ENCODE data around the gene BCL2L2. TPM values are rescaled to one million over a fixed set of nuclear protein-coding genes. Genes with fewer than 3 reads are reported as not detected.

BCL2L2 gene
- total RNA-seq, 1 experiment from 2014 or later, result 20.4 TPM

GRCh38 chr14:23299986-23300686, 6.5 kb upstream of the BCL2L2 start:
- no peak for DNase-seq (ENCODE audit: low read depth)

- peak; percentile 10 for DNase-seq (ENCODE audit: low read depth)
Observed at GRCh38 chr14:23300687-23301223, 5.9 kb upstream of the BCL2L2 start.

GRCh38 chr14:23301288-23301968, 5.2 kb upstream of the BCL2L2 start:
- DNase-seq (ENCODE audit: low read depth), result peak; percentile 98

GRCh38 chr14:23301969-23302289, 4.7 kb upstream of the BCL2L2 start:
- no peak for DNase-seq (ENCODE audit: low read depth)

GRCh38 chr14:23302290-23303225, 4.1 kb upstream of the BCL2L2 start, which contains the start of gene PPP1R3E:
Gene PPP1R3E, minus strand, starts transcription at chr14:23302859. Its CDS starts 283 bp downstream, at chr14:23302576.
- peak; percentile 45 for DNase-seq (ENCODE audit: low read depth)

GRCh38 chr14:23307146-23307530, 505 bp downstream of the BCL2L2 start:
- DNase-seq (ENCODE audit: low read depth), result no peak

- no peak for DNase-seq (ENCODE audit: low read depth)
Observed at GRCh38 chr14:23307687-23308644, 1.3 kb downstream of the BCL2L2 start.

GRCh38 chr14:23308721-23309445, 2.2 kb downstream of the BCL2L2 start:
- DNase-seq (ENCODE audit: low read depth), result no peak

GRCh38 chr14:23310546-23310945, 3.9 kb downstream of the BCL2L2 start:
- DNase-seq (ENCODE audit: low read depth), result no peak

GRCh38 chr14:23316300-23316699, 9.7 kb downstream of the BCL2L2 start:
- DNase-seq (ENCODE audit: low read depth), result no peak

GRCh38 chr14:23319746-23320583, 13.3 kb downstream of the BCL2L2 start:
- no peak for DNase-seq (ENCODE audit: low read depth)

- DNase-seq (ENCODE audit: low read depth), result peak; percentile 100
Observed at GRCh38 chr14:23320584-23321571, 14.2 kb downstream of the BCL2L2 start, which contains the start of gene PABPN1. Gene PABPN1, plus strand, starts transcription at chr14:23321457. Its CDS starts 13 bp downstream, at chr14:23321470.

- DNase-seq (ENCODE audit: low read depth), result peak; percentile 66
Observed at GRCh38 chr14:23321572-23322547, 15.2 kb downstream of the BCL2L2 start.

- DNase-seq (ENCODE audit: low read depth), result no peak
Observed at GRCh38 chr14:23322568-23323517, 16.2 kb downstream of the BCL2L2 start.

- DNase-seq (ENCODE audit: low read depth), result no peak
Observed at GRCh38 chr14:23323838-23324454, 17.3 kb downstream of the BCL2L2 start.
